HepG2 (cell line): ENCODE data around the gene MYRFL. TPM values are rescaled to one million over a fixed set of nuclear protein-coding genes. Genes with fewer than 3 reads are reported as not detected.

Source experiments
- CC2D1A ChIP-seq: sonication (generic); formaldehyde crosslinking; IDR thresholded peaks from 2 replicates; pipeline ENCODE4 v1.8.1; 2023; ENCODE audit warnings: mild to moderate bottlenecking, missing genetic modification reagents
- E2F5 ChIP-seq: sonication (generic); formaldehyde crosslinking; conservative IDR thresholded peaks from 2 replicates; pipeline ENCODE4 v1.4.0; 2020; ENCODE audit warnings: missing genetic modification reagents
- ELF4 ChIP-seq: sonication (generic); formaldehyde crosslinking; IDR thresholded peaks from 2 replicates; pipeline ENCODE4 v1.5.0; 2020; ENCODE audit warnings: missing genetic modification reagents, mild to moderate bottlenecking, moderate library complexity, borderline replicate concordance
- FOXJ3 ChIP-seq: sonication (generic); formaldehyde crosslinking; IDR thresholded peaks from 2 replicates; pipeline ENCODE4 v1.4.0; 2020; ENCODE audit warnings: missing genetic modification reagents, mild to moderate bottlenecking, borderline replicate concordance
- HBP1 ChIP-seq: IDR thresholded peaks from 2 replicates; pipeline ENCODE4 v1.6.1; 2016; ENCODE audit warnings: low read depth, control low read depth
- HIC2 ChIP-seq: sonication (generic); formaldehyde crosslinking; IDR thresholded peaks from 2 replicates; pipeline ENCODE4 v1.9.0; 2022; ENCODE audit warnings: low read depth, missing genetic modification reagents
- IRF2 ChIP-seq: IDR thresholded peaks from 2 replicates; pipeline ENCODE4 v1.6.1; 2018; ENCODE audit warnings: missing genetic modification reagents, missing compliant biosample characterization
- MBD4 ChIP-seq: IDR thresholded peaks from 2 replicates; pipeline ENCODE4 v1.6.1; 2012; ENCODE audit warnings: low read length, inconsistent platforms, borderline replicate concordance
- ONECUT2 ChIP-seq: sonication (generic); formaldehyde crosslinking; IDR thresholded peaks from 2 replicates; pipeline ENCODE4 v1.4.0; 2020; ENCODE audit warnings: missing genetic modification reagents
- PHF20 ChIP-seq: sonication (generic); formaldehyde crosslinking; IDR thresholded peaks from 2 replicates; pipeline ENCODE4 v1.5.0; 2020; ENCODE audit warnings: mild to moderate bottlenecking, missing genetic modification reagents
- REXO4 ChIP-seq: sonication (generic); formaldehyde crosslinking; IDR thresholded peaks from 2 replicates; pipeline ENCODE4 v1.8.0; 2022; ENCODE audit warnings: missing genetic modification reagents, mild to moderate bottlenecking, borderline replicate concordance
- SAP130 ChIP-seq: IDR thresholded peaks from 2 replicates; pipeline ENCODE4 v1.6.1; 2016; ENCODE audit warnings: low read depth
- SOX13 ChIP-seq, 3 experiments: fragments of 450-650 bp in 1 of 3; sonication (generic) in 1 of 3; formaldehyde crosslinking in 1 of 3; IDR thresholded peaks in 2 of 3; conservative IDR thresholded peaks in 1 of 3; 2 replicates each; pipeline versions ENCODE4 v1.5.0 to v1.6.1; 2016 to 2020; ENCODE audit warnings: antibody characterized with exemption in 1 of 3, mild to moderate bottlenecking in 1 of 3, missing compliant biosample characterization in 1 of 3, missing genetic modification reagents in 1 of 3, moderate library complexity in 1 of 3
- TCF7L2 ChIP-seq: IDR thresholded peaks from 2 replicates; pipeline ENCODE4 v1.6.1; 2011; ENCODE audit warnings: mild to moderate bottlenecking, low read depth, low read length, moderate library complexity
- TGIF2 ChIP-seq: IDR thresholded peaks from 2 replicates; pipeline ENCODE4 v1.6.1; 2016; ENCODE audit warnings: control low read depth, missing compliant biosample characterization
- ZBTB7A ChIP-seq: sonication (generic); formaldehyde crosslinking; IDR thresholded peaks from 2 replicates; pipeline ENCODE4 v1.8.0; 2022; ENCODE audit warnings: mild to moderate bottlenecking, missing genetic modification reagents
- ZFP62 ChIP-seq: sonication (generic); formaldehyde crosslinking; IDR thresholded peaks from 2 replicates; pipeline ENCODE4 v1.4.0; 2020; ENCODE audit warnings: missing genetic modification reagents
- ZNF598 ChIP-seq: sonication (generic); formaldehyde crosslinking; IDR thresholded peaks from 2 replicates; pipeline ENCODE4 v1.5.1; 2020; ENCODE audit warnings: mild to moderate bottlenecking, missing genetic modification reagents, borderline replicate concordance
- ZNF687 ChIP-seq: sonication (generic); formaldehyde crosslinking; IDR thresholded peaks from 2 replicates; pipeline ENCODE4 v1.5.1; 2020; ENCODE audit warnings: mild to moderate bottlenecking, missing genetic modification reagents, moderate library complexity
- ZNF841 ChIP-seq: sonication (generic); formaldehyde crosslinking; IDR thresholded peaks from 2 replicates; pipeline ENCODE4 v1.8.1; 2023; ENCODE audit warnings: missing genetic modification reagents, borderline replicate concordance
- polyA plus RNA-seq, 8 experiments: library from polyadenylated mRNA; depleted of rRNA in 3 of 8; stranded (reverse) in 7 of 8; unstranded in 1 of 8; fragments of >200 nt; fragmentation: Illumina TruSeq in 4 of 8; extraction: Trizol in 4 of 8; gene quantifications; 2 replicates each; pipeline versions ENCODE4 v1.2.1 to v1.2.3, GENCODE V29; 2011 to 2016; ENCODE audit warnings: low read depth in 4 of 8, missing spikeins in 1 of 8, mixed read lengths in 1 of 8; ENCODE audit not compliant: insufficient read depth in 1 of 8
- total RNA-seq, 5 experiments: library from RNA; depleted of rRNA; stranded (reverse); fragments of >200 nt; fragmentation: Illumina TruSeq; extraction: Trizol; gene quantifications; 2 replicates each; pipeline ENCODE4 v1.2.3, GENCODE V29; 2016; ENCODE audit warnings: low read depth in 1 of 5

MYRFL gene
- total and polyA plus RNA-seq, 2 of the 13 experiments (the other 11 are each of a cell fraction or from before 2014, with no cell fraction given) = 0.09 to 0.11 TPM

- TF ChIP-seq ZNF687 = no peak
- TF ChIP-seq ZFP62 (CRISPR knock-in tag) = no peak
- no peak for TF ChIP-seq ZNF841 (CRISPR knock-in tag)
- no peak for TF ChIP-seq PHF20 (CRISPR knock-in tag)
- TF ChIP-seq HIC2 (CRISPR knock-in tag) = no peak
- TF ChIP-seq CC2D1A = no peak
- no peak for TF ChIP-seq ONECUT2
- TF ChIP-seq ZBTB7A (CRISPR knock-in tag) = no peak
- TF ChIP-seq IRF2 (CRISPR knock-in tag) = no peak
- no peak for TF ChIP-seq HBP1 (CRISPR knock-in tag)
- no peak for TF ChIP-seq REXO4 (CRISPR knock-in tag)
- no peak for TF ChIP-seq E2F5 (CRISPR knock-in tag)
- peak; percentile 51; the same call in 1 of the 2 replicates for TF ChIP-seq TCF7L2
- TF ChIP-seq ZNF598 (CRISPR knock-in tag) = no peak
- TF ChIP-seq MBD4 = 0 out of 2 replicates have a peak, but pooled peaks have one; percentile 37
- TF ChIP-seq SAP130 (CRISPR knock-in tag) = 0 out of 2 replicates have a peak, but pooled peaks have one; percentile 29
- peak; percentile 36; the same call in 1 of the 2 replicates for TF ChIP-seq FOXJ3 (CRISPR knock-in tag)
- TF ChIP-seq TGIF2 = no peak
- TF ChIP-seq ELF4 (CRISPR knock-in tag) = no peak
- TF ChIP-seq SOX13 (IDR thresholded peaks at IDR 0.05) = no peak
- TF ChIP-seq SOX13 (CRISPR knock-in tag; conservative IDR thresholded peaks at IDR 0.05 in 1 of 2, IDR thresholded peaks at IDR 0.05 in 1 of 2) = peak in 1 of 2 experiments; percentile 78; a peak in 2 of 4 replicates
- TF ChIP-seq, all 625 proteins: peak for 69
Measured at GRCh38 chr12:69925291-69925690, 100.3 kb downstream of the MYRFL start (continued).
